Activated CD4-positive, alpha-beta T cell treated with anti-CD3 and anti-CD28 coated beads for 48 hours (primary cell): ENCODE measurements around the gene SIPA1.
"Not testable (repeated sequence)": the region's sequence is repeated elsewhere in the genome, so short reads cannot be mapped to it uniquely, and the experiment has no call there.

Experiments
- DNase-seq: peaks from one replicate; pipeline ENCODE4 v3.0.0-alpha.2; 2020

The SIPA1 gene

GRCh38 chr11:65661599-65662246 lies 23.8 kb downstream of the SIPA1 start:
- DNase-seq: no peak

- DNase-seq: no peak
Observed at GRCh38 chr11:65662247-65662798, 24.4 kb downstream of the SIPA1 start.

GRCh38 chr11:65662799-65663638 lies 25.1 kb downstream of the SIPA1 start, which contains the start of gene RELA:
TSS of gene RELA (minus strand) at chr11:65662916. CDS start at chr11:65662832, 84 bp downstream.
- peak; percentile 93 for DNase-seq

- peak; percentile 68 for DNase-seq
Observed at GRCh38 chr11:65663639-65664200, 25.8 kb downstream of the SIPA1 start.

- no peak for DNase-seq
Observed at GRCh38 chr11:65672180-65672860, 34.4 kb downstream of the SIPA1 start.

GRCh38 chr11:65672982-65673381 lies 35.1 kb downstream of the SIPA1 start:
- no peak for DNase-seq

- no peak for DNase-seq
Observed at GRCh38 chr11:65680192-65680743, 42.4 kb downstream of the SIPA1 start.

- DNase-seq: not testable (repeated sequence)
Observed at GRCh38 chr11:65683480-65683879, 45.6 kb downstream of the SIPA1 start.

GRCh38 chr11:65685981-65686380 lies 48.1 kb downstream of the SIPA1 start:
- DNase-seq: no peak

GRCh38 chr11:65691847-65692246 lies 53.9 kb downstream of the SIPA1 start:
- not testable (repeated sequence) for DNase-seq

GRCh38 chr11:65692367-65692766 lies 54.5 kb downstream of the SIPA1 start:
- DNase-seq: no peak

- no peak for DNase-seq
Observed at GRCh38 chr11:65695459-65696241, 57.7 kb downstream of the SIPA1 start.

- DNase-seq: no peak
Observed at GRCh38 chr11:65696802-65697552, 59.1 kb downstream of the SIPA1 start.

GRCh38 chr11:65698205-65698604 lies 60.3 kb downstream of the SIPA1 start:
- no peak for DNase-seq

GRCh38 chr11:65699306-65699705 lies 61.4 kb downstream of the SIPA1 start:
- DNase-seq: no peak

- DNase-seq: no peak
Observed at GRCh38 chr11:65700399-65700798, 62.5 kb downstream of the SIPA1 start.
